HEK293 (cell line): Measurements from ENCODE around the gene UNC5B.

Source experiments
- CTCF ChIA-PET: fragments of 350-600 bp; formaldehyde crosslinking; extraction: SDS; loops from one replicate; lab custom pipeline; 2021; ENCODE audit warnings: antibody characterized with exemption; lab: Yijun Ruan, JAX
- POLR2A ChIA-PET: fragments of 300-600 bp; formaldehyde crosslinking; extraction: SDS; loops from one replicate; lab custom pipeline; 2020; ENCODE audit warnings: antibody characterized with exemption, inconsistent platforms; lab: Yijun Ruan, JAX
- H3K27ac ChIP-seq: fragments of 200-500 bp; sonication (Bioruptor generic); 2 replicates; pipeline ENCODE4 v1.5.1; 2014; ENCODE audit warnings: low read depth, low read length, control low read depth, inconsistent platforms; ENCODE audit errors: extremely low read depth
- H3K36me3 ChIP-seq, 2 experiments: fragments of 200-500 bp in 1 of 2; sonication (Bioruptor generic) in 1 of 2; 1 replicate in 1 of 2; 2 replicates in 1 of 2; pipeline ENCODE4 v1.5.1; 2014 to 2017; ENCODE audit warnings: inconsistent platforms in 2 of 2, low read length in 2 of 2; ENCODE audit not compliant: control insufficient read depth in 2 of 2, insufficient read depth in 1 of 2
- H3K4me1 ChIP-seq: fragments of 200-500 bp; sonication (Bioruptor generic); 2 replicates; pipeline ENCODE4 v1.5.1; 2014; ENCODE audit warnings: mild to moderate bottlenecking, low read length, inconsistent platforms; ENCODE audit not compliant: control insufficient read depth, insufficient read depth
- H3K4me3 ChIP-seq: 2 replicates; pipeline ENCODE4 v1.5.1; 2011; ENCODE audit warnings: low read depth, mild to moderate bottlenecking, control low read depth, low read length, moderate library complexity
- H3K9me3 ChIP-seq: fragments of 200-500 bp; sonication (Bioruptor generic); 2 replicates; pipeline ENCODE4 v1.5.1; 2014; ENCODE audit warnings: low read depth, low read length, inconsistent platforms; ENCODE audit not compliant: control insufficient read depth, insufficient read depth
- BCL11A ChIP-seq: fragments of 450-650 bp; formaldehyde crosslinking; IDR thresholded peaks from 2 replicates; pipeline ENCODE4 v1.5.1; 2016; ENCODE audit warnings: low read depth, missing biosample characterization, missing genetic modification characterization
- EGR2 ChIP-seq: fragments of 450-650 bp; formaldehyde crosslinking; IDR thresholded peaks from 2 replicates; pipeline ENCODE4 v1.5.1; 2016; ENCODE audit warnings: low read depth, missing biosample characterization, missing genetic modification characterization
- ELK4 ChIP-seq: IDR thresholded peaks from 2 replicates; pipeline ENCODE4 v1.6.1; 2011; ENCODE audit warnings: mild to moderate bottlenecking, low read depth, low read length, borderline replicate concordance
- GLI4 ChIP-seq: fragments of 450-650 bp; formaldehyde crosslinking; IDR thresholded peaks from 2 replicates; pipeline ENCODE4 v1.5.1; 2016; ENCODE audit warnings: missing biosample characterization, missing genetic modification characterization
- PATZ1 ChIP-seq: fragments of 450-650 bp; formaldehyde crosslinking; IDR thresholded peaks from 2 replicates; pipeline ENCODE4 v1.5.1; 2016; ENCODE audit warnings: missing biosample characterization, missing genetic modification characterization
- SETDB1 ChIP-seq: IDR thresholded peaks from one replicate; pipeline ENCODE4 v1.6.1; 2017; ENCODE audit warnings: mild to moderate bottlenecking, low read length, moderate library complexity, mixed read lengths; ENCODE audit not compliant: insufficient read length
- SP7 ChIP-seq: fragments of 450-650 bp; formaldehyde crosslinking; IDR thresholded peaks from 2 replicates; pipeline ENCODE4 v1.5.1; 2016; ENCODE audit warnings: missing biosample characterization, missing genetic modification characterization
- TCF7L2 ChIP-seq: IDR thresholded peaks from 2 replicates; pipeline ENCODE4 v1.6.1; 2011; ENCODE audit warnings: low read depth, mild to moderate bottlenecking, inconsistent platforms, low read length, moderate library complexity, borderline replicate concordance
- ZBTB49 ChIP-seq: fragments of 450-650 bp; formaldehyde crosslinking; IDR thresholded peaks from 2 replicates; pipeline ENCODE4 v1.5.1; 2016; ENCODE audit warnings: missing biosample characterization, missing genetic modification characterization, low read depth
- ZNF398 ChIP-seq: fragments of 450-650 bp; formaldehyde crosslinking; IDR thresholded peaks from 2 replicates; pipeline ENCODE4 v1.5.1; 2017; ENCODE audit warnings: missing biosample characterization, missing genetic modification characterization
- ZNF600 ChIP-seq: fragments of 450-650 bp; formaldehyde crosslinking; IDR thresholded peaks from 2 replicates; pipeline ENCODE4 v1.5.1; 2016; ENCODE audit warnings: missing biosample characterization, missing genetic modification characterization
- ZNF843 ChIP-seq: fragments of 450-650 bp; formaldehyde crosslinking; IDR thresholded peaks from 2 replicates; pipeline ENCODE4 v1.5.1; 2016; ENCODE audit warnings: missing biosample characterization, missing genetic modification characterization
- ZSCAN23 ChIP-seq: fragments of 450-650 bp; formaldehyde crosslinking; IDR thresholded peaks from 2 replicates; pipeline ENCODE4 v1.5.1; 2016; ENCODE audit warnings: missing biosample characterization, missing genetic modification characterization

UNC5B gene

GRCh38 chr10:71262027-71262426 is 49.7 kb downstream of the UNC5B start (continued):
- TF ChIP-seq ZNF398 (tag by site-specific recombination): peak; percentile 79
- TF ChIP-seq BCL11A: no peak
- 0 out of 2 replicates have a peak, but pooled peaks have one; percentile 21 for TF ChIP-seq ZNF600 (tag by site-specific recombination)
- TF ChIP-seq SP7 (tag by site-specific recombination): peak; percentile 100
- peak; percentile 88 for TF ChIP-seq EGR2 (tag by site-specific recombination)
- TF ChIP-seq ZBTB49 (tag by site-specific recombination): no peak

- CTCF ChIA-PET: no interaction called here
- peaks cover 0 to 3% of the 10 kb centered on the region in 2 experiments; a peak in 1 of 3 replicates for H3K36me3 ChIP-seq
- no peak overlapping the region for H3K27ac ChIP-seq
- TF ChIP-seq ZNF843 (tag by site-specific recombination) (no peak), GLI4 (tag by site-specific recombination) (no peak), TCF7L2 (no peak), ZSCAN23 (tag by site-specific recombination) (no peak), SETDB1 (no peak)
- POLR2A ChIA-PET: no interaction called here
- peaks cover 6% of the 10 kb centered on the region for H3K4me1 ChIP-seq
- no peaks in the 10 kb centered on the region for H3K9me3 ChIP-seq
- no peak overlapping the region for H3K4me3 ChIP-seq
Measured at GRCh38 chr10:71262817-71263216, 50.4 kb downstream of the UNC5B start.

GRCh38 chr10:71263376-71263775 is 51.0 kb downstream of the UNC5B start:
- CTCF ChIA-PET: interaction anchor here (0.6 kb wide), 1 partner anchor 461 kb away, joined by 3 read pairs; no protein-coding TSS in a partner anchor
- Histone ChIP-seq H3K9me3 (no peaks in the 10 kb centered on the region), H3K4me3 (no peak overlapping the region), H3K36me3 (no peaks in the 10 kb centered on the region)
- TF ChIP-seq PATZ1 (tag by site-specific recombination) (peak; percentile 47; the same call in 1 of the 2 replicates), ELK4 (no peak)
- TF ChIP-seq, all 188 proteins: peak for 1
- Histone ChIP-seq H3K4me1 (peaks cover 6% of the 10 kb centered on the region), H3K27ac (no peak overlapping the region)
- POLR2A ChIA-PET: no interaction called here
